Astrocyte of the spinal cord (primary cell): ENCODE data around the gene EXOC6B.
A peak's percentile ranks its signal among the peaks of the same experiment; 100 is the strongest.

Experiments used
- DNase-seq: peaks from one replicate; pipeline ENCODE4 v3.0.0; 2011; ENCODE audit warnings: low read depth, low spot score
- H3K4me3 ChIP-seq: 2 replicates; pipeline ENCODE4 v1.5.1; 2011; ENCODE audit warnings: low read depth, mild to moderate bottlenecking, low read length, moderate library complexity
- in situ Hi-C: cut with HindIII; loops from 2 replicates; pipeline ENCODE4 v1.10.0; 2017; ENCODE audit warnings: low sequenced_read_pairs
- TF ChIP-seq, protein P1 (sequence below): IDR thresholded peaks from 2 replicates; pipeline ENCODE4 v1.5.1; 2012; ENCODE audit warnings: low read depth, mild to moderate bottlenecking, low read length, inconsistent platforms

Gene EXOC6B

GRCh38 chr2:72211777-72212485, 613.9 kb downstream of the EXOC6B start:
- no peak overlapping the region for H3K4me3 ChIP-seq
- in situ Hi-C loops = no loop called here
- DNase-seq = peak; percentile 71
- TF ChIP-seq, protein P1, sequence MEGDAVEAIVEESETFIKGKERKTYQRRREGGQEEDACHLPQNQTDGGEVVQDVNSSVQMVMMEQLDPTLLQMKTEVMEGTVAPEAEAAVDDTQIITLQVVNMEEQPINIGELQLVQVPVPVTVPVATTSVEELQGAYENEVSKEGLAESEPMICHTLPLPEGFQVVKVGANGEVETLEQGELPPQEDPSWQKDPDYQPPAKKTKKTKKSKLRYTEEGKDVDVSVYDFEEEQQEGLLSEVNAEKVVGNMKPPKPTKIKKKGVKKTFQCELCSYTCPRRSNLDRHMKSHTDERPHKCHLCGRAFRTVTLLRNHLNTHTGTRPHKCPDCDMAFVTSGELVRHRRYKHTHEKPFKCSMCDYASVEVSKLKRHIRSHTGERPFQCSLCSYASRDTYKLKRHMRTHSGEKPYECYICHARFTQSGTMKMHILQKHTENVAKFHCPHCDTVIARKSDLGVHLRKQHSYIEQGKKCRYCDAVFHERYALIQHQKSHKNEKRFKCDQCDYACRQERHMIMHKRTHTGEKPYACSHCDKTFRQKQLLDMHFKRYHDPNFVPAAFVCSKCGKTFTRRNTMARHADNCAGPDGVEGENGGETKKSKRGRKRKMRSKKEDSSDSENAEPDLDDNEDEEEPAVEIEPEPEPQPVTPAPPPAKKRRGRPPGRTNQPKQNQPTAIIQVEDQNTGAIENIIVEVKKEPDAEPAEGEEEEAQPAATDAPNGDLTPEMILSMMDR = no peak

DNA sequence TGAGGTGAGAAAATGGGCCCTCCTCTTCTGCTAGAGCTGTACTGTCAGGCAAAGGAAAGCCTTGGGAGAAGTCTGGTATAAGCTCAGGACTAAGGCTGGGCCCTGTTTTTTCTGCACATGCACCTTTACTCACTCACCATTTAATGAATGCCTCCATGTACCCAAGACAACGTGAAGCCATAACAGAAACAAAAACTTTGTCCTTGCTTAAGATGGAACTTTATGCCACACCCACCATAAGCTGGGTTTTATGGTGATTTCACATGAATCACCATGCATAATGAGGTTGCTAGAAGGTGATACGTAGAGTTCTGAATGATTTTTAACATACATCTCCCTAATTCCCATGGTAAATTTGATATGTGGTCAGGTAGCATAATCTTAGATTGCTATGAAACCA, 614.5 kb downstream of the EXOC6B start:
- in situ Hi-C loops = no loop called here
- DNase-seq = peak; percentile 39
- no peak overlapping the region for H3K4me3 ChIP-seq
- TF ChIP-seq, protein P1 = no peak

GRCh38 chr2:72210470-72210869, 615.4 kb downstream of the EXOC6B start:
- TF ChIP-seq, protein P1 = no peak
- H3K4me3 ChIP-seq = no peak overlapping the region
- in situ Hi-C loops = no loop called here
- DNase-seq = no peak

DNA sequence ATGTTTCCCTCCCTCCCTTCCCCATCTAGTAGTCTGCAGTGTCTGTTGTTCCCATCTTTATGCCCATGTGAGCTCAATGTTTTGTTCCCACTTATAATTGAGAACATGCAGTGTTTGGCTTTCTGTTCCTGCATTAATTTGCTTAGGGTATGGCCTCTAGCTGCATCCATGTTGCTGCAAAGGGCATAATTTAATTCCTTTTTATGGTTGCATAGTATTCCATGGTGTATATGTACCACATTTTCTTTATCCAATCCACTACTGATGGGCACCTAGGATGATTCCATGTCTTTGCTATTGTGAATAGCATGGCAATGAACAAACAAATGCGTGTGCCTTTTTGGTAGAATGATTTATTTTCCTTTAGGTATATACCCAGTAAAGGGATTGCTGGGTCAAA, 617.6 kb downstream of the EXOC6B start:
- no peak overlapping the region for H3K4me3 ChIP-seq
- TF ChIP-seq, protein P1 = no peak
- in situ Hi-C loops = no loop called here
- DNase-seq = no peak

- DNase-seq = no peak
- in situ Hi-C loops = no loop called here
- H3K4me3 ChIP-seq = no peak overlapping the region
- TF ChIP-seq, protein P1 = no peak
Observed at GRCh38 chr2:72207334-72207733, 618.5 kb downstream of the EXOC6B start.

DNA sequence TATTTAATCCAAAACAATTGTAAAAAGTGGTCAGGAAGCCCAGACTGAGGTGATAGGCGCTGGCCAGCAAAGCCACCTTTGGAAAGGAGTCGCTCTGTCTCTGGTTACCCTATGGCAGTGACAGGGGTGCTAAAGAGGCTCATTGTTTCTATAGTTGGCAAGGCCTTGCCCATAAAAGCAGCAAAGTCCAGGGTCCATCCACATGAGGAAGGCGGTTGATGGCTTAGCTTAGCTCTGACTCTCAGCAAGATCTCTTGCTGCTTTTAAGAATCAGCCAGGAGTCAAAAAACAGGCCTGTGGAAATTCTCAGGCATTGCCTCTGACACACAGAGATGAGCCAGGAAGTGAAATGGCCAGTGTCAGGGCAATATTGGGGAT, 620.3 kb downstream of the EXOC6B start:
- in situ Hi-C loops = no loop called here

More for the DNA sequence above, 620.3 kb downstream of the EXOC6B start:
- TF ChIP-seq, protein P1 = no peak
- no peak for DNase-seq
- H3K4me3 ChIP-seq = no peak overlapping the region
